K562 (cell line): ENCODE results near the gene AKT1S1. TPM values are rescaled to one million over a fixed set of nuclear protein-coding genes. Genes with fewer than 3 reads are reported as not detected.

Experiments
- BRD9 ChIP-seq: fragments of 450-650 bp; IDR thresholded peaks from 2 replicates; pipeline ENCODE4 v1.6.1; 2018; ENCODE audit warnings: low read depth; ENCODE audit not compliant: partially characterized antibody
- CHD4 ChIP-seq: fragments of 200-600 bp; sonication (generic); IDR thresholded peaks from 3 replicates; pipeline ENCODE4 v1.6.1; 2012; ENCODE audit warnings: low read depth, mild to moderate bottlenecking, mixed read lengths, low read length, inconsistent platforms; ENCODE audit not compliant: insufficient read depth, insufficient replicate concordance, poor library complexity, severe bottlenecking
- CREM ChIP-seq: IDR thresholded peaks from 2 replicates; pipeline ENCODE4 v1.6.1; 2014; ENCODE audit warnings: antibody characterized with exemption, low read depth
- CTCF ChIP-seq, 3 experiments: IDR thresholded peaks in 2 of 3; conservative IDR thresholded peaks in 1 of 3; 2 replicates each; pipeline ENCODE4 v1.5.1; 2011 to 2012; ENCODE audit warnings: low read length in 3 of 3, mild to moderate bottlenecking in 3 of 3, control low read depth in 2 of 3, improper control_type of control experiment in 1 of 3, inconsistent platforms in 1 of 3, low read depth in 1 of 3, mixed read lengths in 1 of 3, moderate library complexity in 1 of 3; ENCODE audit not compliant: insufficient read depth in 2 of 3
- DMBX1 ChIP-seq: fragments of 250-450 bp; sonication (Bioruptor Pico); IDR thresholded peaks from 2 replicates; pipeline ENCODE4 v1.8.0; 2022; ENCODE audit warnings: inconsistent platforms, mild to moderate bottlenecking, moderate library complexity, borderline replicate concordance
- FOXJ3 ChIP-seq: sonication (generic); formaldehyde crosslinking; IDR thresholded peaks from 2 replicates; pipeline ENCODE4 v1.4.0; 2020; ENCODE audit warnings: mild to moderate bottlenecking, missing genetic modification reagents
- GATA2 ChIP-seq: sonication (generic); formaldehyde crosslinking; IDR thresholded peaks from 2 replicates; pipeline ENCODE4 v1.4.0; 2020; ENCODE audit warnings: mild to moderate bottlenecking, missing genetic modification reagents
- GMEB1 ChIP-seq: fragments of 250-450 bp; sonication (Bioruptor Pico); IDR thresholded peaks from 2 replicates; pipeline ENCODE4 v1.4.0; 2020; ENCODE audit warnings: mild to moderate bottlenecking
- HDAC1 ChIP-seq, 2 experiments: fragments of 450-650 bp; IDR thresholded peaks; 2 replicates each; pipeline ENCODE4 v1.6.1; 2016 to 2017; ENCODE audit warnings: inconsistent platforms in 1 of 2, mild to moderate bottlenecking in 1 of 2, moderate library complexity in 1 of 2
- HLTF ChIP-seq: fragments of 450-650 bp; IDR thresholded peaks from 2 replicates; pipeline ENCODE4 v1.6.1; 2016
- KDM2B ChIP-seq: fragments of 250-450 bp; sonication (Bioruptor Pico); IDR thresholded peaks from 2 replicates; pipeline ENCODE4 v1.8.0; 2021; ENCODE audit warnings: mild to moderate bottlenecking, moderate library complexity
- MEF2A ChIP-seq: IDR thresholded peaks from 2 replicates; pipeline ENCODE4 v1.6.1; 2011; ENCODE audit warnings: low read depth, mild to moderate bottlenecking, low read length, moderate library complexity; ENCODE audit not compliant: control insufficient read depth
- NCOA2 ChIP-seq, 2 experiments: fragments of 450-650 bp; IDR thresholded peaks; 2 replicates each; pipeline ENCODE4 v1.6.1; 2018; ENCODE audit warnings: mild to moderate bottlenecking in 2 of 2, moderate library complexity in 1 of 2; ENCODE audit not compliant: partially characterized antibody in 2 of 2
- OTX1 ChIP-seq: fragments of 450-650 bp; formaldehyde crosslinking; IDR thresholded peaks from 2 replicates; pipeline ENCODE4 v1.4.0; 2022; ENCODE audit warnings: mild to moderate bottlenecking
- SRSF3 ChIP-seq: fragments of 200-400 bp; formaldehyde crosslinking; IDR thresholded peaks from 2 replicates; pipeline ENCODE4 v1.6.1; 2016; ENCODE audit warnings: mild to moderate bottlenecking, low read length, moderate library complexity; ENCODE audit not compliant: insufficient read depth
- TFAM ChIP-seq: fragments of 250-450 bp; sonication (Bioruptor Pico); conservative IDR thresholded peaks from 2 replicates; pipeline ENCODE4 v1.5.0; 2021; ENCODE audit warnings: mild to moderate bottlenecking, moderate library complexity
- TSC22D4 ChIP-seq: fragments of 450-650 bp; IDR thresholded peaks from 2 replicates; pipeline ENCODE4 v1.6.1; 2016; ENCODE audit warnings: missing genetic modification characterization, missing biosample characterization, control low read depth
- WHSC1 ChIP-seq: IDR thresholded peaks from one replicate; pipeline ENCODE4 v1.6.1; 2012; ENCODE audit warnings: low read length, control low read depth, inconsistent platforms
- ZBED1 ChIP-seq: IDR thresholded peaks from 2 replicates; pipeline ENCODE4 v1.6.1; 2014
- ZNF232 ChIP-seq: sonication (generic); formaldehyde crosslinking; IDR thresholded peaks from 2 replicates; pipeline ENCODE4 v1.8.0; 2022; ENCODE audit warnings: mild to moderate bottlenecking, missing genetic modification reagents
- ZNF263 ChIP-seq: sonication (generic); formaldehyde crosslinking; IDR thresholded peaks from 2 replicates; pipeline ENCODE4 v1.8.0; 2022; ENCODE audit warnings: mild to moderate bottlenecking, missing genetic modification reagents, borderline replicate concordance
- ZNF668 ChIP-seq: fragments of 250-450 bp; sonication (Bioruptor Pico); IDR thresholded peaks from 2 replicates; pipeline ENCODE4 v1.8.0; 2022; ENCODE audit warnings: mild to moderate bottlenecking, inconsistent platforms
- ZNF830 ChIP-seq: fragments of 250-450 bp; sonication (Bioruptor Pico); IDR thresholded peaks from 2 replicates; pipeline ENCODE4 v1.5.0; 2021; ENCODE audit warnings: mild to moderate bottlenecking
- polyA plus RNA-seq, 8 experiments: library from polyadenylated mRNA; depleted of rRNA in 4 of 8; stranded (reverse) in 5 of 8; unstranded in 3 of 8; fragments of >200 nt; fragmentation: Nextera tagmentation in 2 of 8; fragmentation: Illumina TruSeq in 1 of 8; extraction: Ambion mirVana in 2 of 8; extraction: Trizol in 1 of 8; gene quantifications; 2 replicates each; pipeline versions ENCODE4 v1.2.1 to v1.2.3, GENCODE V29; 2011 to 2014; ENCODE audit warnings: inconsistent platforms in 1 of 8, missing spikeins in 1 of 8
- total RNA-seq, 7 experiments: library from RNA; depleted of rRNA in 6 of 7; stranded (reverse); fragments of >200 nt in 6 of 7; fragmentation: Illumina TruSeq in 2 of 7; extraction: Trizol in 2 of 7; gene quantifications; 2 replicates each; pipeline versions ENCODE4 v1.2.1 to v1.2.3, GENCODE V29; 2011 to 2021; ENCODE audit warnings: low replicate concordance in 1 of 7
- TF ChIP-seq, protein P1 (sequence below): fragments of 200-800 bp; sonication (Bioruptor generic); IDR thresholded peaks from 2 replicates; pipeline ENCODE4 v1.6.1; 2017; ENCODE audit warnings: missing genetic modification characterization, missing compliant biosample characterization

The AKT1S1 gene
- total and polyA plus RNA-seq, 9 of the 15 experiments (the other 6 are each of a cell fraction or from before 2014, with no cell fraction given) = 1.2 to 50.3 (median 17.1) TPM

GRCh38 chr19:49877020-49877878, at the start of gene AKT1S1, which contains the start of gene TBC1D17 (continued):
- no peak for TF ChIP-seq ZNF263
- TF ChIP-seq ZNF830 (CRISPR knock-in tag) = 0 out of 2 replicates have a peak, but pooled peaks have one; percentile 57
- no peak for TF ChIP-seq MEF2A
- TF ChIP-seq GMEB1 (CRISPR knock-in tag) = 0 out of 2 replicates have a peak, but pooled peaks have one; percentile 18
- TF ChIP-seq CHD4 = no peak
- no peak for TF ChIP-seq ZNF232 (CRISPR knock-in tag)
- no peak for TF ChIP-seq TSC22D4 (tag)
- TF ChIP-seq SRSF3 = no peak
- TF ChIP-seq, protein P1, sequence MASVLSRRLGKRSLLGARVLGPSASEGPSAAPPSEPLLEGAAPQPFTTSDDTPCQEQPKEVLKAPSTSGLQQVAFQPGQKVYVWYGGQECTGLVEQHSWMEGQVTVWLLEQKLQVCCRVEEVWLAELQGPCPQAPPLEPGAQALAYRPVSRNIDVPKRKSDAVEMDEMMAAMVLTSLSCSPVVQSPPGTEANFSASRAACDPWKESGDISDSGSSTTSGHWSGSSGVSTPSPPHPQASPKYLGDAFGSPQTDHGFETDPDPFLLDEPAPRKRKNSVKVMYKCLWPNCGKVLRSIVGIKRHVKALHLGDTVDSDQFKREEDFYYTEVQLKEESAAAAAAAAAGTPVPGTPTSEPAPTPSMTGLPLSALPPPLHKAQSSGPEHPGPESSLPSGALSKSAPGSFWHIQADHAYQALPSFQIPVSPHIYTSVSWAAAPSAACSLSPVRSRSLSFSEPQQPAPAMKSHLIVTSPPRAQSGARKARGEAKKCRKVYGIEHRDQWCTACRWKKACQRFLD (CRISPR knock-in tag) = no peak
- no peak; a peak in 1 of 6 replicates for TF ChIP-seq CTCF (IDR thresholded peaks at IDR 0.05 in 2 of 3, conservative IDR thresholded peaks at IDR 0.05 in 1 of 3; ENCODE audit: insufficient read depth in 2 of 3, low read depth in 1 of 3, low read length in 3 of 3)
- TF ChIP-seq WHSC1 = no peak
- TF ChIP-seq FOXJ3 (CRISPR knock-in tag) = no peak
- no peak for TF ChIP-seq DMBX1 (CRISPR knock-in tag)
- TF ChIP-seq NCOA2 (IDR thresholded peaks at IDR 0.05; ENCODE audit: partially characterized antibody in 2 of 2) = no peak
- no peak for TF ChIP-seq GATA2
- TF ChIP-seq CREM = peak; percentile 93
- peak; percentile 89 for TF ChIP-seq BRD9
- no peak for TF ChIP-seq OTX1 (CRISPR knock-in tag)
- TF ChIP-seq ZNF668 = no peak
- no peak for TF ChIP-seq KDM2B (CRISPR knock-in tag)
- no peak for TF ChIP-seq HLTF
- no peak for TF ChIP-seq ZBED1
- TF ChIP-seq HDAC1 (IDR thresholded peaks at IDR 0.05) = peak in 1 of 2 experiments; percentile 13; a peak in 1 of 4 replicates
- no peak for TF ChIP-seq TFAM (CRISPR knock-in tag)
